Sigmoid colon (tissue), 7 donors: ENCODE measurements around the gene ATF7. TPM values are rescaled to one million over a fixed set of nuclear protein-coding genes. Genes with fewer than 3 reads are reported as not detected.

Experiments
- DNase-seq: peaks from one replicate; pipeline ENCODE4 v3.0.0-alpha.2; 2019
- H3K27ac ChIP-seq, 4 donors: fragments of 200-600 bp; sonication (generic); one replicate each; pipeline ENCODE4 v1.5.1; 2016 to 2019; ENCODE audit warnings: mild to moderate bottlenecking in 1 of 4
- H3K27me3 ChIP-seq, 3 donors: fragments of 200-600 bp; sonication (generic); one replicate each; pipeline ENCODE4 v1.5.1; 2019; ENCODE audit warnings: mild to moderate bottlenecking in 1 of 3
- H3K36me3 ChIP-seq, 4 donors: fragments of 200-600 bp; sonication (generic); one replicate each; pipeline ENCODE4 v1.5.1; 2016 to 2019
- H3K4me1 ChIP-seq, 4 donors: fragments of 200-600 bp; sonication (generic); one replicate each; pipeline ENCODE4 v1.5.1; 2017 to 2019
- H3K4me3 ChIP-seq, 4 donors: fragments of 200-600 bp; sonication (generic); one replicate each; pipeline ENCODE4 v1.5.1; 2017 to 2019; ENCODE audit warnings: mild to moderate bottlenecking in 2 of 4, moderate library complexity in 1 of 4
- H3K9me3 ChIP-seq, 4 donors: fragments of 200-600 bp in 3 of 4; sonication (generic) in 3 of 4; one replicate each; pipeline versions ENCODE4 v1.5.1 to v1.6.1; 2013 to 2019
- EP300 ChIP-seq, 4 donors: sonication (generic); formaldehyde crosslinking; IDR thresholded peaks; one replicate each; pipeline ENCODE4 v1.6.1; 2017; ENCODE audit warnings: antibody characterized with exemption in 4 of 4
- POLR2A ChIP-seq, 2 donors: fragments of 450-650 bp; IDR thresholded peaks; one replicate each; pipeline ENCODE4 v1.6.1; 2016; ENCODE audit warnings: antibody characterized with exemption in 2 of 2, mild to moderate bottlenecking in 2 of 2, moderate library complexity in 2 of 2
- POLR2AphosphoS5 ChIP-seq, 4 donors: sonication (generic); formaldehyde crosslinking; IDR thresholded peaks; one replicate each; pipeline ENCODE4 v1.6.1; 2017; ENCODE audit warnings: antibody characterized with exemption in 4 of 4
- WGBS, 2 donors: extraction: QIAGEN DNeasy Blood & Tissue Kit; methylation state at CpG; one replicate each; pipeline ENCODE4 v1.1.7; 2013; 5-methylcytosine and 5-hydroxymethylcytosine counted together
- intact Hi-C: fragments of 100-400 bp; cut with DNase I; formaldehyde crosslinking; loops from one replicate; pipeline ENCODE4 v1.15.1; 2023
- polyA plus RNA-seq, 3 donors: library from polyadenylated mRNA; stranded (reverse); fragments of 200-250 nt; gene quantifications; one replicate each; pipeline ENCODE4 v1.2.3, GENCODE V29; 2013
- total RNA-seq, 4 donors: library from RNA; depleted of rRNA; stranded (reverse); fragments of >200 nt; gene quantifications; one replicate each; pipeline ENCODE4 v1.1.0, GENCODE V29; 2016
- TF ChIP-seq, protein P1 (sequence below), 4 experiments: fragments of 450-650 bp in 3 of 4; fragments of 200-600 bp in 1 of 4; IDR thresholded peaks; one replicate each; pipeline ENCODE4 v1.5.1; 2016 to 2019; ENCODE audit warnings: antibody characterized with exemption in 4 of 4, mild to moderate bottlenecking in 3 of 4, moderate library complexity in 2 of 4
- donor health status: healthy with polysubstance abuse.
- donor health status: Bipolar disorder and iron deficiency.
- donor health status: healthy.

Gene ATF7
- total and polyA plus RNA-seq, 7 donors: 20.2 to 36.0 (median 22.0) TPM

DNA sequence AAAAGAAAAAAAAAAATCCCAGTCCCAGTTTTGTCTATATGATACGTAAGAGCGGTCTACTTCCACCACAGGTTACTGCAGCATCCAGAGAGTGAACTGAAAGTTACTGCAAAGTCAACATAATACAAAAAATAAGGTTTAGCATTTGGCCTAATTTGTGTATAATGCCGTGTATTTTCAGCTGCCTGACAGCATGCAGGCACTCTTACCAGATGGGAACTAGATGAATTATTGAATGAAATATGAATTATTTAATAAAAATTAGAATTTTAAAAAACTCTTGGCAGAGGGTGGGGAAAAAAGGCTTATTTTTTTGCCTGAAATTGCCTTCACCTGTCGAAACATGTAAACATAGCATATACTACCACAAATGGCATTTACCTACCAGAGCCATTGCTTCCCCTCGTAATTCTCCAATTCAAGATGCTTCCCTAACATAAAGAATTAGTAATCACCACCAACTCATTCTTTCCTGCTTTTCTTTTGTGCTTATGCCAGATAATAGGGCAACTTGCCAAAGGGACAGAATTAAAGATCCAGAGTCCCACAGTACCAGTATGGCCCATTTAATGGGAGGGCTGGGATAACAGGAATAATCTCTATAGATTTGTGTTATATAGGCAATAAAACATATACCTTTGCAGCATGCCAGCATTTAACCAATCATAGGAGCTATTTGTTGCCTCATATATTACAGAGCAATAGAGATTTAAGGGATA is 31.1 kb downstream of the ATF7 start:
- 92 to 93% methylated on average over 5 of the region's 5 CpGs for WGBS, 2 donors
- H3K27ac ChIP-seq: peak overlapping the region in 3 of 4 donors; percentile 21 to 67 (median 65)
- H3K27me3 ChIP-seq: no peaks in the 10 kb centered on the region
- no peaks in the 10 kb centered on the region for H3K9me3 ChIP-seq
- DNase-seq: no peak
- no peak overlapping the region for H3K4me3 ChIP-seq
- intact Hi-C loops: no loop called here
- H3K36me3 ChIP-seq: no peaks in the 10 kb centered on the region
- TF ChIP-seq, protein P1, sequence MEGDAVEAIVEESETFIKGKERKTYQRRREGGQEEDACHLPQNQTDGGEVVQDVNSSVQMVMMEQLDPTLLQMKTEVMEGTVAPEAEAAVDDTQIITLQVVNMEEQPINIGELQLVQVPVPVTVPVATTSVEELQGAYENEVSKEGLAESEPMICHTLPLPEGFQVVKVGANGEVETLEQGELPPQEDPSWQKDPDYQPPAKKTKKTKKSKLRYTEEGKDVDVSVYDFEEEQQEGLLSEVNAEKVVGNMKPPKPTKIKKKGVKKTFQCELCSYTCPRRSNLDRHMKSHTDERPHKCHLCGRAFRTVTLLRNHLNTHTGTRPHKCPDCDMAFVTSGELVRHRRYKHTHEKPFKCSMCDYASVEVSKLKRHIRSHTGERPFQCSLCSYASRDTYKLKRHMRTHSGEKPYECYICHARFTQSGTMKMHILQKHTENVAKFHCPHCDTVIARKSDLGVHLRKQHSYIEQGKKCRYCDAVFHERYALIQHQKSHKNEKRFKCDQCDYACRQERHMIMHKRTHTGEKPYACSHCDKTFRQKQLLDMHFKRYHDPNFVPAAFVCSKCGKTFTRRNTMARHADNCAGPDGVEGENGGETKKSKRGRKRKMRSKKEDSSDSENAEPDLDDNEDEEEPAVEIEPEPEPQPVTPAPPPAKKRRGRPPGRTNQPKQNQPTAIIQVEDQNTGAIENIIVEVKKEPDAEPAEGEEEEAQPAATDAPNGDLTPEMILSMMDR (IDR thresholded peaks at IDR 0.05): no peak
- TF ChIP-seq POLR2AphosphoS5 (IDR thresholded peaks at IDR 0.05) (no peak), EP300 (IDR thresholded peaks at IDR 0.05) (no peak)
- peaks cover 0 to 71% (median 54%) of the 10 kb centered on the region in 4 donors for H3K4me1 ChIP-seq

DNA sequence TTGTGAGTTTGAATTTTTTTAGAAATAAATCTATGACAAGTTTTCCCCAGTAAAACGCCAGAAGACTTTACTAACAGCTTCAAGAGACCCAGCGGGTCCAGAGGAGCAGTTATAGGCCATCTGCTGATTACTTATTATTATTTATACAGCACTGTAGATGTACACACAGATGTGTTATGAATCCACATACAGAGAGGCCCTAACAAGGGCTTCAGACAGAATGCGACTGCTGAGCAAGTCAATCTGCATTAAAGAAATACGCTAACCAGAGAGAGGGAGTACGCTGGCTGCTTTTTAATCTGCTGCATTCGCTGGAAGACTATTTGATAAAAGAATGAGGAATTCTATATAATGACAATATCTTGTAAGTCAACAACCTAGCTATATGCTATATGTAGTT is 32.5 kb downstream of the ATF7 start:
- Histone ChIP-seq H3K36me3 (no peaks in the 10 kb centered on the region), H3K4me1 (peaks cover 0 to 73% (median 54%) of the 10 kb centered on the region in 4 donors), H3K27ac (no peak overlapping the region), H3K4me3 (no peak overlapping the region), H3K9me3 (no peaks in the 10 kb centered on the region), H3K27me3 (no peaks in the 10 kb centered on the region)
- intact Hi-C loops: no loop called here
- WGBS, 2 donors: 85 to 90% methylated on average over 6 of the region's 6 CpGs
- DNase-seq: no peak
- TF ChIP-seq, protein P1 (IDR thresholded peaks at IDR 0.05): no peak
- TF ChIP-seq POLR2AphosphoS5 (IDR thresholded peaks at IDR 0.05) (no peak), EP300 (IDR thresholded peaks at IDR 0.05) (no peak), POLR2A (IDR thresholded peaks at IDR 0.05) (no peak)

DNA sequence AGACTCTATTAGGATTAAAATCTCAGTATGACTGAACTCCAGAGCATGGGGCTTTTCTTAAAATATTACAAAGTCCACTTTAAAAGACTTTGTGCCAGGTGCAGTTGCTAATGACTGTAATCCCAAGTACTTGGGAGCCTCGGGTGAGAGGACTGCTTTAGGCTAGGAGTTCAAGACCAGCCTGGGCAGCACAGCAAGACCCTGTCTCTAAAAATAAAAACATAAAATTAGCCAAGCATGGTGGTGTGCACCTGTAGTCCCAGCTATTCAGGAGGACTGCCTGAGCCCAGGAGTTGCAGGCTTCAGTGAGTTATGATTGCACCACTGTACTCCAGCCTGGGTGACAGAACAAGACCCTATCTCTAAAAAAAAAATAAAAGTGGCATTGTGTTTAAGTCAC is 33.2 kb downstream of the ATF7 start:
- DNase-seq: no peak
- H3K27ac ChIP-seq: no peak overlapping the region
- no peaks in the 10 kb centered on the region for H3K36me3 ChIP-seq
- peaks cover 0 to 73% (median 54%) of the 10 kb centered on the region in 4 donors for H3K4me1 ChIP-seq
- intact Hi-C loops: no loop called here
- H3K4me3 ChIP-seq: no peak overlapping the region
- TF ChIP-seq POLR2A (IDR thresholded peaks at IDR 0.05): no peak
- H3K27me3 ChIP-seq: no peaks in the 10 kb centered on the region
- WGBS, 2 donors: 38 to 75% methylated on average over 1 of the region's 1 CpG
- no peaks in the 10 kb centered on the region for H3K9me3 ChIP-seq

DNA sequence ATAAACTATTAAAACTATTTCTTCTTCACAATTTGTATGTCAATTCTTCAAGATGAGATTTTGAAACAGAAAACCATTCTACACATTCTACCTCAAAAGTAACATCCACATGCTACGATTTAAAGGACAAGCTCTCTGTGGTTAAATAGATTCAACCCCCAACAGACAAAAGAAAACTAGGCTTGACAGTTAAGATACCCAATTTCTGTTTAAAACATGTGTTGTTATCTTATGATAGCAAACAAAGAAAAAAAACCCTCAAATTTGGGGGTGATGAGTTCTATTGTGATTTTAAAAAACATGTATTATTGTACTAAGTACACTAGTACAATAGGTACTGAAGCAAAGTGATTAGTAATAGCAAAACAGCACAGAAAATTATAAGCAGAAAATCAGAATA is 33.8 kb downstream of the ATF7 start:
- WGBS, 2 donors: 85 to 93% methylated on average over 1 of the region's 1 CpG
- Histone ChIP-seq H3K36me3 (no peaks in the 10 kb centered on the region), H3K4me3 (no peak overlapping the region), H3K27ac (peak overlapping the region in 1 of 4 donors; percentile 34), H3K4me1 (peaks cover 0 to 69% (median 50%) of the 10 kb centered on the region in 4 donors), H3K9me3 (no peaks in the 10 kb centered on the region), H3K27me3 (no peaks in the 10 kb centered on the region)
- intact Hi-C loops: no loop called here
- TF ChIP-seq POLR2AphosphoS5 (IDR thresholded peaks at IDR 0.05) (no peak), EP300 (IDR thresholded peaks at IDR 0.05) (no peak), POLR2A (IDR thresholded peaks at IDR 0.05) (no peak)
- TF ChIP-seq, protein P1 (IDR thresholded peaks at IDR 0.05): no peak
- no peak for DNase-seq

DNA sequence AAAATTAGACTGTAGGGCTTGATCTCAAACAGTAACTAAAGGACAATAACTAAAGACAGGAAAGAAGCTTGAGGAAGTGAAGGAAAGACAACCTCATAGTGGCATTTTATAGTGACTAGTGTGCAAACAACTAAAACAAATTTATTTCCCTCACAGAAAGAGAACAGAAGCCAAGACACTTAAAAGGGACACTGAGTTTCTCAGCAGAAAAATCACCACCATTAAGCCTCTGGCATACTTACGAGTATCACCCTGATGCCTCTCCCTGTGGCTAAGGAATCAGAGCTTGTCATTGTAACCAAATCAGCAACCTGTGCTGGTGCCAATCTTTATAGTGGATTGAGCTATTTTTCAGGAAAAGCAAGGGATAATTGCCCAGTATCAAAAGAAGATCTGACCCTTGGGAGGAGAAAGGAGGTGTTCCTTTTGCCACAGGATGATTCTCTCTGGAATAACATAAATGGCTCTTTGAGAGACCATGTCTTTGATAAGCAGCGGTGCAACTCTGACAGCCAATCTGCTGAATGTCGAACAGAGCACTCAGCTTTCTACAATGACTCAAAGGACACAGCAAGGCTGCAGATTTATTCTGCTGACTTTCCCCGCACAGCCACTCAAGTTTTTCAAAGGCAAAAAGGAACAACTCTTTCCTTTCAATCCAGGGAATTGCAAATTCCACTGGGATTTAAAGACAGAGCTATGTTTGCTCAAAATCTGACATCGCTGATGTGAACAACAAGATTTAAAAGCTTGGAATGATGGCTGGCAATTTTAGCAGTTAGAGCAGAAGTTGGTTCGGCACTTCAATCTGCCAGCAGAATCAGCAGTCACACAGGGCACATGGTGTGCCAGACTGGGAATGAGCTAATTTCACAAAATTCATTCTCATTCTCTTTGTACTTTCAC is 34.6 kb downstream of the ATF7 start:
- Histone ChIP-seq H3K27me3 (no peaks in the 10 kb centered on the region), H3K4me3 (no peak overlapping the region), H3K4me1 (peaks cover 0 to 61% (median 42%) of the 10 kb centered on the region in 4 donors), H3K36me3 (no peaks in the 10 kb centered on the region), H3K27ac (peak overlapping the region in 3 of 4 donors; percentile 15 to 34 (median 19)), H3K9me3 (no peaks in the 10 kb centered on the region)
- WGBS, 2 donors: 34 to 56% methylated on average over 6 of the region's 6 CpGs
- intact Hi-C loops: no loop called here
- TF ChIP-seq POLR2A (IDR thresholded peaks at IDR 0.05) (no peak), POLR2AphosphoS5 (IDR thresholded peaks at IDR 0.05) (no peak)
- no peak for DNase-seq
